DOHH2 (cell line): Measurements from ENCODE around the gene TPCN2.

Experiments used
- EZH2phosphoT487 ChIP-seq: fragments of 200-600 bp; sonication (generic); IDR thresholded peaks from 2 replicates; pipeline ENCODE4 v1.6.1; 2017; ENCODE audit warnings: borderline replicate concordance, mild to moderate bottlenecking, antibody characterized with exemption, low read length, moderate library complexity, mixed read lengths
- TF ChIP-seq, protein P1 (sequence below): fragments of 200-600 bp; sonication (generic); IDR thresholded peaks from one replicate; pipeline ENCODE4 v1.5.1; 2014; ENCODE audit warnings: antibody characterized with exemption, mild to moderate bottlenecking, low read depth, low read length; ENCODE audit not compliant: poor library complexity, severe bottlenecking

DNA sequence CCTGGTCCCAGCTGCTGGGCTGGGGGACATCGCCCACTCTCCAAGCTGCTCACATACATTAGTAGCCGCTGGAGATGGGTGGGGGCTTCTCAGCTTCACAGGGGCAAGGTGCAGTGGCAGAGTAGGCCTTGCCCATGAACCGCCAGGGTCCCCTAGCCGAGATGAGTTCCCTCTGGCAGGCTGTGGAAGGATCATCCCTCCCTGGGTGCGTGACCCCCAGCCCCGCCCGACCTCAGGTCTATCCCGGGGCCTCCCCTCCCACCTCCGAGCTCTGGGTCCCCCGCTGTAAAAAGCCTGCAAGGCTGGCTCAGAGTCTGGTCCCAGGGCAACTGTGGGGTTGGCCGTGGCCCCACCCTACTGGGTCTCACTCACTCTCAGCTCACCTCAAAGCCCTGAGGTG is 15.3 kb upstream of the TPCN2 start:
- TF ChIP-seq, protein P1, sequence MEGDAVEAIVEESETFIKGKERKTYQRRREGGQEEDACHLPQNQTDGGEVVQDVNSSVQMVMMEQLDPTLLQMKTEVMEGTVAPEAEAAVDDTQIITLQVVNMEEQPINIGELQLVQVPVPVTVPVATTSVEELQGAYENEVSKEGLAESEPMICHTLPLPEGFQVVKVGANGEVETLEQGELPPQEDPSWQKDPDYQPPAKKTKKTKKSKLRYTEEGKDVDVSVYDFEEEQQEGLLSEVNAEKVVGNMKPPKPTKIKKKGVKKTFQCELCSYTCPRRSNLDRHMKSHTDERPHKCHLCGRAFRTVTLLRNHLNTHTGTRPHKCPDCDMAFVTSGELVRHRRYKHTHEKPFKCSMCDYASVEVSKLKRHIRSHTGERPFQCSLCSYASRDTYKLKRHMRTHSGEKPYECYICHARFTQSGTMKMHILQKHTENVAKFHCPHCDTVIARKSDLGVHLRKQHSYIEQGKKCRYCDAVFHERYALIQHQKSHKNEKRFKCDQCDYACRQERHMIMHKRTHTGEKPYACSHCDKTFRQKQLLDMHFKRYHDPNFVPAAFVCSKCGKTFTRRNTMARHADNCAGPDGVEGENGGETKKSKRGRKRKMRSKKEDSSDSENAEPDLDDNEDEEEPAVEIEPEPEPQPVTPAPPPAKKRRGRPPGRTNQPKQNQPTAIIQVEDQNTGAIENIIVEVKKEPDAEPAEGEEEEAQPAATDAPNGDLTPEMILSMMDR, result no peak
- no peak for TF ChIP-seq EZH2phosphoT487
